ENCODE measurements around the gene IFITM1.

The IFITM1 gene

GRCh38 chr11:270451-271318 lies 43.2 kb upstream of the IFITM1 start:
- no peaks in the 10 kb centered on the region for H3K4me1 ChIP-seq
- no peak overlapping the region for H3K27ac ChIP-seq
- DNase-seq: peak in 1 of 2 donors; percentile 51
- no peaks in the 10 kb centered on the region for H3K36me3 ChIP-seq
- H3K27me3 ChIP-seq: peaks cover 0 to 38% of the 10 kb centered on the region in 2 donors
- intact Hi-C loops (cut with DNase I; ENCODE audit: low total_unique reads): no loop called here
- peaks cover 0 to 7% (median 0%) of the 10 kb centered on the region in 3 donors for H3K9me3 ChIP-seq
- H3K4me3 ChIP-seq: no peak overlapping the region
- no peak for TF ChIP-seq CTCF (IDR thresholded peaks at IDR 0.05)

- Histone ChIP-seq H3K27me3 (peaks cover 0 to 38% of the 10 kb centered on the region in 2 donors), H3K4me3 (no peak overlapping the region), H3K27ac (no peak overlapping the region), H3K9me3 (peaks cover 0 to 1% (median 0%) of the 10 kb centered on the region in 3 donors), H3K36me3 (no peaks in the 10 kb centered on the region), H3K4me1 (no peaks in the 10 kb centered on the region)
- TF ChIP-seq CTCF (IDR thresholded peaks at IDR 0.05): no peak
- intact Hi-C loops (cut with DNase I; ENCODE audit: low total_unique reads): no loop called here
- no peak for DNase-seq
Measured at GRCh38 chr11:271319-271715, 42.5 kb upstream of the IFITM1 start.

- peak in 1 of 2 donors; percentile 46 for DNase-seq
- intact Hi-C loops (cut with DNase I; ENCODE audit: low total_unique reads): no loop called here
- Histone ChIP-seq H3K27me3 (peaks cover 0 to 38% of the 10 kb centered on the region in 2 donors), H3K9me3 (no peaks in the 10 kb centered on the region), H3K4me3 (no peak overlapping the region), H3K36me3 (no peaks in the 10 kb centered on the region), H3K27ac (no peak overlapping the region), H3K4me1 (no peaks in the 10 kb centered on the region)
- no peak for TF ChIP-seq CTCF (IDR thresholded peaks at IDR 0.05)
Measured at GRCh38 chr11:272195-272930, 41.5 kb upstream of the IFITM1 start.

GRCh38 chr11:272931-273198 lies 41.0 kb upstream of the IFITM1 start:
- TF ChIP-seq CTCF (IDR thresholded peaks at IDR 0.05): no peak
- Histone ChIP-seq H3K36me3 (no peaks in the 10 kb centered on the region), H3K9me3 (no peaks in the 10 kb centered on the region), H3K27ac (no peak overlapping the region), H3K4me1 (no peaks in the 10 kb centered on the region), H3K27me3 (peaks cover 0 to 40% of the 10 kb centered on the region in 2 donors), H3K4me3 (no peak overlapping the region)
- intact Hi-C loops (cut with DNase I; ENCODE audit: low total_unique reads): no loop called here
- peak in 1 of 2 donors; percentile 45 for DNase-seq

DNA sequence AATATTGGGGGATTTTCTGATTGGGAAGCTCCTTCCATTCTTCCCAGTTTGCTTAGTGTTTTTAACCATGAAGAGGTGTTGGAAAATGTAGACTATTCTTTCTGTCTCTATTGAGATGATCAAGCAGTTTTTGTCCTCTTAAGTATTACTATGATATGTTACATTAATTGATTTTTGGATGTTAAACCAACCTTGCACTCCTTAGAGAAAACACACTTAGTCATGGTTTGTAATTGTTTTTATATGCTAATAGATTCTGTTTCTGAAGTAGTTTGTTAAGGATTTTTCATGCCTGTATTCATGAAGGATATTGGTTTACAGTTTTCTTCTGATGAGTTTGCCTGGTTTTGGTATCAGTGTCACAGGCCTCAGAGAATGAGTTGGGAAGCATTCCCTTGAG lies 37.6 kb upstream of the IFITM1 start:
- H3K27me3 ChIP-seq: peaks cover 0 to 57% of the 10 kb centered on the region in 2 donors

More for the DNA sequence above, 37.6 kb upstream of the IFITM1 start:
- no peak for TF ChIP-seq CTCF (IDR thresholded peaks at IDR 0.05)
- H3K27ac ChIP-seq: no peak overlapping the region
- intact Hi-C loops (cut with DNase I; ENCODE audit: low total_unique reads): no loop called here
- no peak for DNase-seq
- H3K36me3 ChIP-seq: no peaks in the 10 kb centered on the region
- no peaks in the 10 kb centered on the region for H3K9me3 ChIP-seq
- no peak overlapping the region for H3K4me3 ChIP-seq
- peaks cover 0 to 24% (median 15%) of the 10 kb centered on the region in 4 donors for H3K4me1 ChIP-seq
